HG03432 (cell line): ENCODE measurements around the gene BAIAP2.

Experiments
- ATAC-seq: cut with Tn5 transposase; IDR thresholded peaks from one replicate; pipeline ENCODE4 v1.9.1; 2021; ENCODE audit warnings: mild to moderate bottlenecking, moderate library complexity; ENCODE audit not compliant: unreplicated experiment

The BAIAP2 gene

GRCh38 chr17:81101614-81102306 lies 66.8 kb downstream of the BAIAP2 start:
- ATAC-seq = peak; percentile 86

- ATAC-seq = no peak
Measured at GRCh38 chr17:81102352-81102751, 67.4 kb downstream of the BAIAP2 start.

GRCh38 chr17:81102869-81103268 lies 67.9 kb downstream of the BAIAP2 start:
- no peak for ATAC-seq

GRCh38 chr17:81103379-81103778 lies 68.4 kb downstream of the BAIAP2 start:
- ATAC-seq = no peak

GRCh38 chr17:81106716-81107115 lies 71.8 kb downstream of the BAIAP2 start:
- ATAC-seq = no peak

GRCh38 chr17:81108220-81108619 lies 73.3 kb downstream of the BAIAP2 start:
- ATAC-seq = no peak

- no peak for ATAC-seq
Measured at GRCh38 chr17:81109957-81110356, 75.0 kb downstream of the BAIAP2 start.

GRCh38 chr17:81110488-81111040 lies 75.6 kb downstream of the BAIAP2 start:
- no peak for ATAC-seq

- ATAC-seq = no peak
Measured at GRCh38 chr17:81111066-81111465, 76.1 kb downstream of the BAIAP2 start.

GRCh38 chr17:81112450-81112849 lies 77.5 kb downstream of the BAIAP2 start:
- no peak for ATAC-seq

- no peak for ATAC-seq
Measured at GRCh38 chr17:81113158-81113724, 78.3 kb downstream of the BAIAP2 start.

GRCh38 chr17:81114351-81115093 lies 79.6 kb downstream of the BAIAP2 start:
- no peak for ATAC-seq

GRCh38 chr17:81115219-81115618 lies 80.3 kb downstream of the BAIAP2 start:
- ATAC-seq = no peak

- ATAC-seq = no peak
Measured at GRCh38 chr17:81115749-81116464, 81.0 kb downstream of the BAIAP2 start.

GRCh38 chr17:81116704-81117103 lies 81.8 kb downstream of the BAIAP2 start:
- ATAC-seq = no peak

- no peak for ATAC-seq
Measured at GRCh38 chr17:81117672-81118198, 82.8 kb downstream of the BAIAP2 start.

GRCh38 chr17:81118308-81119221 lies 83.6 kb downstream of the BAIAP2 start:
- no peak for ATAC-seq

- ATAC-seq = peak; percentile 39
Measured at GRCh38 chr17:81119223-81120148, 84.5 kb downstream of the BAIAP2 start.

GRCh38 chr17:81120149-81120484 lies 85.2 kb downstream of the BAIAP2 start:
- no peak for ATAC-seq
